Right forelimb (tissue), 1 donor: ENCODE measurements around the gene CCDC158.
"Not testable (repeated sequence)": the region's sequence is repeated elsewhere in the genome, so short reads cannot be mapped to it uniquely, and the experiment has no call there.

ENCODE experiments used
- DNase-seq: peaks from one replicate; pipeline ENCODE4 v3.0.0-alpha.2; 2018

The CCDC158 gene

GRCh38 chr4:76429636-76430035, 8.7 kb upstream of the CCDC158 start:
- no peak for DNase-seq

GRCh38 chr4:76426272-76426671, 5.3 kb upstream of the CCDC158 start:
- DNase-seq: no peak

GRCh38 chr4:76423159-76423558, 2.2 kb upstream of the CCDC158 start:
- DNase-seq: not testable (repeated sequence)

GRCh38 chr4:76420188-76420761, 666 bp downstream of the CCDC158 start:
- DNase-seq: no peak

GRCh38 chr4:76410636-76411035, 10.3 kb downstream of the CCDC158 start:
- no peak for DNase-seq

GRCh38 chr4:76407440-76408119, 13.4 kb downstream of the CCDC158 start:
- no peak for DNase-seq

GRCh38 chr4:76406081-76406480, 14.9 kb downstream of the CCDC158 start:
- DNase-seq: no peak

GRCh38 chr4:76401654-76402053, 19.3 kb downstream of the CCDC158 start:
- DNase-seq: no peak

GRCh38 chr4:76388160-76388908, 32.6 kb downstream of the CCDC158 start:
- DNase-seq: no peak

GRCh38 chr4:76386566-76387305, 34.2 kb downstream of the CCDC158 start:
- no peak for DNase-seq

- DNase-seq: no peak
Observed at GRCh38 chr4:76385974-76386373, 35.0 kb downstream of the CCDC158 start.

- no peak for DNase-seq
Observed at GRCh38 chr4:76384052-76384451, 36.9 kb downstream of the CCDC158 start.

- no peak for DNase-seq
Observed at GRCh38 chr4:76383001-76383400, 37.9 kb downstream of the CCDC158 start.

- DNase-seq: no peak
Observed at GRCh38 chr4:76381986-76382385, 39.0 kb downstream of the CCDC158 start.

- DNase-seq: no peak
Observed at GRCh38 chr4:76380561-76380960, 40.4 kb downstream of the CCDC158 start.

- no peak for DNase-seq
Observed at GRCh38 chr4:76377911-76378310, 43.0 kb downstream of the CCDC158 start.

GRCh38 chr4:76377481-76377901, 43.5 kb downstream of the CCDC158 start:
- DNase-seq: no peak

GRCh38 chr4:76376534-76376933, 44.4 kb downstream of the CCDC158 start:
- DNase-seq: no peak

GRCh38 chr4:76375703-76376102, 45.2 kb downstream of the CCDC158 start:
- DNase-seq: no peak

GRCh38 chr4:76374798-76375197, 46.1 kb downstream of the CCDC158 start:
- DNase-seq: no peak

GRCh38 chr4:76373919-76374552, 46.9 kb downstream of the CCDC158 start:
- no peak for DNase-seq

- no peak for DNase-seq
Observed at GRCh38 chr4:76366737-76367136, 54.2 kb downstream of the CCDC158 start.

- no peak for DNase-seq
Observed at GRCh38 chr4:76365636-76366035, 55.3 kb downstream of the CCDC158 start.
